Keratinocyte (primary cell): Measurements from ENCODE around the gene TP73. TPM values are rescaled to one million over a fixed set of nuclear protein-coding genes. Genes with fewer than 3 reads are reported as not detected.

Source experiments
- DNase-seq: peaks from one replicate; pipeline ENCODE4 v3.0.0-alpha.2; 2011; ENCODE audit warnings: low read depth, missing footprints, low spot score
- FAIRE-seq: peaks from 2 replicates; lab custom pipeline; 2011; peaks lifted over from hg19 to GRCh38; lab: Jason Lieb, UNC
- H2AFZ ChIP-seq: 2 replicates; pipeline ENCODE4 v1.6.0; 2012; ENCODE audit warnings: low read length, control low read depth, inconsistent platforms; ENCODE audit not compliant: control insufficient read depth
- H3K27ac ChIP-seq: 2 replicates; pipeline ENCODE4 v1.5.1; 2011; ENCODE audit warnings: low read length; ENCODE audit not compliant: control insufficient read depth, insufficient read depth
- H3K27me3 ChIP-seq: 3 replicates; pipeline ENCODE4 v1.6.0; 2011; ENCODE audit warnings: low read length; ENCODE audit not compliant: control insufficient read depth, insufficient read depth; ENCODE audit errors: extremely low read depth
- H3K36me3 ChIP-seq, 2 experiments: 2 replicates in 1 of 2; 3 replicates in 1 of 2; pipeline ENCODE4 v1.5.1; 2011; ENCODE audit warnings: low read length in 2 of 2, mild to moderate bottlenecking in 1 of 2; ENCODE audit not compliant: control insufficient read depth in 2 of 2, insufficient read depth in 2 of 2; ENCODE audit errors: extremely low read depth in 1 of 2
- H3K4me1 ChIP-seq: 3 replicates; pipeline ENCODE4 v1.5.1; 2011; ENCODE audit warnings: low read length; ENCODE audit not compliant: control insufficient read depth, insufficient read depth; ENCODE audit errors: extremely low read depth
- H3K4me2 ChIP-seq: 3 replicates; pipeline ENCODE4 v1.6.0; 2011; ENCODE audit warnings: low read depth, low read length; ENCODE audit not compliant: control insufficient read depth, insufficient read depth; ENCODE audit errors: extremely low read depth
- H3K4me3 ChIP-seq, 3 experiments: fragments of 200-600 bp in 1 of 3; sonication (generic) in 1 of 3; 2 replicates in 2 of 3; 3 replicates in 1 of 3; pipeline ENCODE4 v1.5.1; 2011 to 2016; ENCODE audit warnings: low read length in 3 of 3, mild to moderate bottlenecking in 3 of 3, control low read depth in 2 of 3, inconsistent platforms in 1 of 3, low read depth in 1 of 3, mixed read lengths in 1 of 3, mixed run types in 1 of 3, moderate library complexity in 1 of 3; ENCODE audit not compliant: control insufficient read depth in 2 of 3, insufficient read depth in 2 of 3; ENCODE audit errors: extremely low read depth in 1 of 3
- H3K79me2 ChIP-seq: 2 replicates; pipeline ENCODE4 v1.6.0; 2012; ENCODE audit warnings: low read length; ENCODE audit not compliant: control insufficient read depth, insufficient read depth
- H3K9ac ChIP-seq: 3 replicates; pipeline ENCODE4 v1.6.0; 2011; ENCODE audit warnings: low read length; ENCODE audit not compliant: control insufficient read depth, insufficient read depth; ENCODE audit errors: extremely low read depth
- H3K9me1 ChIP-seq: 3 replicates; pipeline ENCODE4 v1.6.0; 2011; ENCODE audit warnings: low read length; ENCODE audit not compliant: control insufficient read depth, insufficient read depth; ENCODE audit errors: extremely low read depth
- H3K9me3 ChIP-seq: 2 replicates; pipeline ENCODE4 v1.5.1; 2012; ENCODE audit warnings: low read depth, low read length; ENCODE audit not compliant: control insufficient read depth
- H4K20me1 ChIP-seq: 3 replicates; pipeline ENCODE4 v1.6.0; 2011; ENCODE audit warnings: low read length; ENCODE audit not compliant: control insufficient read depth, insufficient read depth; ENCODE audit errors: extremely low read depth
- CTCF ChIP-seq, 3 experiments: IDR thresholded peaks in 1 of 3; conservative IDR thresholded peaks in 1 of 3; optimal IDR thresholded peaks in 1 of 3; 2 replicates in 2 of 3; 3 replicates in 1 of 3; pipeline versions ENCODE3 to v1.5.1; 2011; ENCODE audit warnings: low read length in 3 of 3, mild to moderate bottlenecking in 3 of 3, moderate library complexity in 2 of 3, control low read depth in 1 of 3, inconsistent platforms in 1 of 3; ENCODE audit not compliant: insufficient read depth in 2 of 3; ENCODE audit errors: extremely low read depth in 1 of 3
- EZH2 ChIP-seq: IDR thresholded peaks from one replicate; pipeline ENCODE4 v1.6.1; 2012; ENCODE audit warnings: inconsistent platforms, mild to moderate bottlenecking, low read length, moderate library complexity
- dilution Hi-C: fragments of 300-500 bp; cut with MboI; formaldehyde crosslinking; loops from one replicate; pipeline ENCODE4 v1.7.0; 2020; ENCODE audit warnings: low sequenced_read_pairs; ENCODE audit not compliant: extremely low pct_ligation_motif_present
- polyA plus RNA-seq, 5 experiments: library from polyadenylated mRNA; depleted of rRNA in 3 of 5; stranded (reverse) in 3 of 5; stranded (forward) in 1 of 5; unstranded in 1 of 5; fragments of >200 nt; gene quantifications; 1 replicate in 1 of 5; 2 replicates in 3 of 5; 3 replicates in 1 of 5; pipeline versions ENCODE4 v1.2.1 to v1.2.3, GENCODE V29; 2011 to 2012; ENCODE audit warnings: missing spikeins in 2 of 5, low read depth in 1 of 5, low replicate concordance in 1 of 5

The TP73 gene
- polyA plus RNA-seq, 1 donor (not counting 4 experiments of a cell fraction or from before 2014, with no cell fraction given): 0.14 TPM

GRCh38 chr1:3777647-3778589, 125.6 kb downstream of the TP73 start:
- FAIRE-seq (no peak), DNase-seq (no peak)
- Histone ChIP-seq H3K27me3 (no peaks in the 10 kb centered on the region), H2AFZ (no peak overlapping the region), H3K9me1 (no peaks in the 10 kb centered on the region), H3K4me1 (peaks cover 5% of the 10 kb centered on the region), H3K4me3 (no peak overlapping the region), H3K27ac (no peak overlapping the region), H3K4me2 (no peak overlapping the region), H3K79me2 (no peaks in the 10 kb centered on the region), H3K9me3 (no peaks in the 10 kb centered on the region), H4K20me1 (no peaks in the 10 kb centered on the region), H3K36me3 (peaks cover 17 to 22% of the 10 kb centered on the region in 2 experiments), H3K9ac (no peak overlapping the region)
- dilution Hi-C loops: no loop called here
- no peak for TF ChIP-seq CTCF (optimal IDR thresholded peaks at IDR 0.05 in 1 of 3, IDR thresholded peaks at IDR 0.05 in 1 of 3, conservative IDR thresholded peaks at IDR 0.05 in 1 of 3; ENCODE audit: extremely low read depth in 1 of 3, insufficient read depth in 2 of 3, low read length in 3 of 3)

DNA sequence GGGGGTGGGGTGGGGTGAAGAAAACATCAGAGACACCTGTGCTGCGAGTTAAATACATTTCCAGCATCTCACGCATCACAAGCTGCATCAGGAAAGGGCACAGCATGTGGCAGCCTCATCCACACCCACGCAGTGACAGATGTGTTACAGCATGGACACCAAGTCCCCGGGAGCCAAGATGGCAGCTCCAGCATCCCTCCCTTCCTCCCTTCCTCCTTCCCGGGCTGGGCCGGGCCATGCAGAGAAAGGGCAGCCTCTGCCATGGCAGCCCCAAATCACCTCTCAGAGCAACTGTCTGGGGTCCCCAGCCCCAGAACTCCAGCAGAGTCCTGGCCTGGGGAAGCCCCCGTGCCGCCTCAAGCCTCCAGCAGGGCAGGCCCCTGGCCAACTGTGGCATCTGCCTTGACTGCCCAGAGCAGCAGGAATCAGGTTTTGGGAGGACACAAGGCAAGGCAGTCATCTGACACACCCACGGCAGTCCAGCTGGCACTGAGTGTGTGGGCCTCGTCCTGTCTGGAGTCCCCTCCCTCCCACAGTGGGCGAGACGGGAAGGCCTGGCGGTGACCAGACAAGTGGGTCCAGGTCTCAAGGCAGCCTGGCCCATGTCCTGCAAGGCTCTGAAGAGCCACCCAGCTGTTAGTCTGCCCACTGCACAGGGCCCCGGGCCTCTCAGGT, 126.4 kb downstream of the TP73 start:
- H3K9ac ChIP-seq: no peak overlapping the region
- H3K79me2 ChIP-seq: no peaks in the 10 kb centered on the region
- DNase-seq (no peak), FAIRE-seq (no peak)
- no peaks in the 10 kb centered on the region for H3K4me1 ChIP-seq
- H2AFZ ChIP-seq: no peak overlapping the region
- no peaks in the 10 kb centered on the region for H3K9me3 ChIP-seq
- H3K4me2 ChIP-seq: no peak overlapping the region
- H3K4me3 ChIP-seq: no peak overlapping the region
- dilution Hi-C loops: no loop called here
- peaks cover 22 to 26% of the 10 kb centered on the region in 2 experiments for H3K36me3 ChIP-seq
- no peaks in the 10 kb centered on the region for H4K20me1 ChIP-seq
- TF ChIP-seq CTCF (optimal IDR thresholded peaks at IDR 0.05 in 1 of 3, IDR thresholded peaks at IDR 0.05 in 1 of 3, conservative IDR thresholded peaks at IDR 0.05 in 1 of 3; ENCODE audit: extremely low read depth in 1 of 3, insufficient read depth in 2 of 3, low read length in 3 of 3) (no peak), EZH2 (no peak)
- H3K27me3 ChIP-seq: no peaks in the 10 kb centered on the region
- H3K27ac ChIP-seq: no peak overlapping the region
- no peaks in the 10 kb centered on the region for H3K9me1 ChIP-seq
